Esophagus squamous epithelium (tissue), 5 donors: ENCODE results near the gene GLRX. TPM values are rescaled to one million over a fixed set of nuclear protein-coding genes. Genes with fewer than 3 reads are reported as not detected.

Experiments
- DNase-seq: peaks from one replicate; lab custom pipeline; 2025; lab: John Stamatoyannopoulos, UW
- H3K27ac ChIP-seq, 4 donors: fragments of 200-600 bp; sonication (generic); one replicate each; pipeline ENCODE4 v1.5.1; 2016 to 2019; ENCODE audit warnings: mild to moderate bottlenecking in 1 of 4
- H3K27me3 ChIP-seq, 4 donors: fragments of 200-600 bp; sonication (generic); 1 replicate in 3 of 4; 2 replicates in 1 of 4; pipeline versions ENCODE4 v1.5.1 to v1.6.0; 2017 to 2021; ENCODE audit warnings: antibody characterized with exemption in 1 of 4
- H3K36me3 ChIP-seq, 3 donors: fragments of 200-600 bp; sonication (generic); one replicate each; pipeline ENCODE4 v1.5.1; 2016 to 2019
- H3K4me1 ChIP-seq, 3 donors: fragments of 200-600 bp; sonication (generic); one replicate each; pipeline ENCODE4 v1.5.1; 2017 to 2019
- H3K4me3 ChIP-seq, 4 donors: fragments of 200-600 bp; sonication (generic); 1 replicate in 3 of 4; 2 replicates in 1 of 4; pipeline ENCODE4 v1.5.1; 2016 to 2019; ENCODE audit warnings: mild to moderate bottlenecking in 2 of 4, moderate library complexity in 1 of 4
- H3K9me3 ChIP-seq, 3 donors: fragments of 200-600 bp; sonication (generic); one replicate each; pipeline ENCODE4 v1.5.1; 2016 to 2019
- POLR2A ChIP-seq, 4 donors: fragments of 450-650 bp; IDR thresholded peaks; one replicate each; pipeline ENCODE4 v1.6.1; 2017; ENCODE audit warnings: antibody characterized with exemption in 4 of 4, mild to moderate bottlenecking in 4 of 4, moderate library complexity in 3 of 4
- WGBS, 2 donors: methylation state at CpG; one replicate each; pipeline ENCODE4 v1.1.5; 2018; 5-methylcytosine and 5-hydroxymethylcytosine counted together
- intact Hi-C: fragments of 100-400 bp; cut with DNase I; formaldehyde crosslinking; loops from one replicate; pipeline ENCODE4 v1.15.0; 2022
- total RNA-seq, 4 donors: library from RNA; depleted of rRNA; stranded (reverse); fragments of >200 nt; gene quantifications; one replicate each; pipeline ENCODE4 v1.1.0, GENCODE V29; 2016
- TF ChIP-seq, protein P1 (sequence below), 6 experiments: fragments of 450-650 bp in 4 of 6; fragments of 200-600 bp in 2 of 6; sonication (generic) in 2 of 6; IDR thresholded peaks; one replicate each; pipeline ENCODE4 v1.5.1; 2016 to 2019; ENCODE audit warnings: antibody characterized with exemption in 6 of 6, mild to moderate bottlenecking in 4 of 6, moderate library complexity in 4 of 6
- donor health status: DM: yes; HTN: yes; CAD: no.

Gene GLRX
- total RNA-seq, 4 donors from 2014 or later: 5.3 to 37.8 (median 14.2) TPM

DNA sequence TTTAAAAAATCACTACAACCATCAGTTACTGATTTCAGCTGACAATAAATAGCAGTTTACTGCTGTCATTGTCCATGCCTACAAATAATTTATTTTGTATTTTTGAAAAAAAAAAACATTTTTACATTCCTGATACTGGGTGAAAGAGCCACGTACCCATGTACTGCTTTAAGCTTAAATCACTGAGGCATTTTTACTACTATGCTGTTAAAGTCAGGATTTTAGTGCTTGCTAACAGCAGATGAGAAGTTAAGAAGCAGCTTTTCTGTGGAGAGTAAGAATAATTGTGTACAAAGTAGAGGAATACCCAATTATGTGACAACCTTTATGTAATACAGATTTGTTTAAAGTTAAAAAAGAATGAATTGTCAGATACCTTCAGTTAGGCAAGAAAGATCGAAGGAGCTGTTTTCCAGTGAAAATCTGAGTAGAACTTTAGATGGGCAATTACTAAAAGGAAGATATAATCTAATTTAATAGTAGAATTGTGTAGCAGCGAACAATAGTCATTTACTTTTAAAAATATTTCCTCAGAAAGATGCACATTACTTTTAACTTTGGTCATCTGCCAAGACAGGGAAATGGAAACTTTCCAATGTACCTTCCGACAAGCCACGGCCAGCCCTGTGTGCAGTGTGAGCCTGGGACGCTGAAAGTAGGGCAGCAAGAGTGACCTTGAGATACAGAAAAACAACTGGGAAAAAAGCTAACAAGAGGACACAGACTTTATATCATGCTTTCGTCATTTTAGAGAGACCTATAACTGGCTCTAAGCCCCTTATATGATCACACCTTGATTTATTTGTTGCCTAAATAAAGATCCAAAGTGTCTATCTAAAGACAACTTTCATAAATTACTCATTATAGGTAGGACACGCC lies 51.5 kb downstream of the GLRX start:
- Histone ChIP-seq H3K27ac (peak overlapping the region; percentile 29 to 69 (median 54)), H3K4me1 (peaks cover 0 to 28% (median 5%) of the 10 kb centered on the region in 3 donors), H3K27me3 (no peaks in the 10 kb centered on the region), H3K9me3 (no peaks in the 10 kb centered on the region), H3K36me3 (peaks cover 0 to 22% (median 5%) of the 10 kb centered on the region in 3 donors), H3K4me3 (no peak overlapping the region)
- 42 to 57% methylated on average over 8 of the region's 8 CpGs for WGBS, 2 donors
- no peak for DNase-seq
- intact Hi-C loops: no loop called here
- TF ChIP-seq, protein P1, sequence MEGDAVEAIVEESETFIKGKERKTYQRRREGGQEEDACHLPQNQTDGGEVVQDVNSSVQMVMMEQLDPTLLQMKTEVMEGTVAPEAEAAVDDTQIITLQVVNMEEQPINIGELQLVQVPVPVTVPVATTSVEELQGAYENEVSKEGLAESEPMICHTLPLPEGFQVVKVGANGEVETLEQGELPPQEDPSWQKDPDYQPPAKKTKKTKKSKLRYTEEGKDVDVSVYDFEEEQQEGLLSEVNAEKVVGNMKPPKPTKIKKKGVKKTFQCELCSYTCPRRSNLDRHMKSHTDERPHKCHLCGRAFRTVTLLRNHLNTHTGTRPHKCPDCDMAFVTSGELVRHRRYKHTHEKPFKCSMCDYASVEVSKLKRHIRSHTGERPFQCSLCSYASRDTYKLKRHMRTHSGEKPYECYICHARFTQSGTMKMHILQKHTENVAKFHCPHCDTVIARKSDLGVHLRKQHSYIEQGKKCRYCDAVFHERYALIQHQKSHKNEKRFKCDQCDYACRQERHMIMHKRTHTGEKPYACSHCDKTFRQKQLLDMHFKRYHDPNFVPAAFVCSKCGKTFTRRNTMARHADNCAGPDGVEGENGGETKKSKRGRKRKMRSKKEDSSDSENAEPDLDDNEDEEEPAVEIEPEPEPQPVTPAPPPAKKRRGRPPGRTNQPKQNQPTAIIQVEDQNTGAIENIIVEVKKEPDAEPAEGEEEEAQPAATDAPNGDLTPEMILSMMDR (IDR thresholded peaks at IDR 0.05): no peak
- TF ChIP-seq POLR2A (IDR thresholded peaks at IDR 0.05): no peak

DNA sequence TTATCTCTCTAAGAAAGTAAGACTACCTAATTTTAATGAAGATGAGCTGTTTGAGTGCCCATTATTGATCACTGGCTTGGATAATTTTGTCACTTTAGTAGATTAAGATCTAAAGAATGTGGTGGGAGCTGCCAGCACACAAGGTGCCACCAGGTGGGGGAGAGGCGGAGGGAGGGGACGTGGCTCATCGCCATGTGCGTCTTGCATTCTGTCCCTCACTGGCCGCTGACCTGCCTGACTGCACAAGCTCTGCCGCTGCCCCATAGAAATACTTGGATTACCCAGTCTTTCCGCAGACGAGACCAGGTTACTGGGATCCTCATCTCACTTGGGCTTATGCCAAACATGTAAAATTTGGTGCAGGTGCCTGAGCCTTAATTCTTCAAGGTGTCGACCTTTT lies 53.8 kb downstream of the GLRX start:
- Histone ChIP-seq H3K4me1 (peaks cover 0 to 22% (median 5%) of the 10 kb centered on the region in 3 donors), H3K9me3 (no peaks in the 10 kb centered on the region), H3K36me3 (peaks cover 0 to 22% (median 5%) of the 10 kb centered on the region in 3 donors), H3K27ac (no peak overlapping the region), H3K4me3 (no peak overlapping the region), H3K27me3 (no peaks in the 10 kb centered on the region)
- intact Hi-C loops: no loop called here
- TF ChIP-seq, protein P1 (IDR thresholded peaks at IDR 0.05): no peak
- TF ChIP-seq POLR2A (IDR thresholded peaks at IDR 0.05): no peak
- WGBS, 2 donors: 91 to 93% methylated on average over 5 to 8 of the region's 9 CpGs
- DNase-seq: no peak

DNA sequence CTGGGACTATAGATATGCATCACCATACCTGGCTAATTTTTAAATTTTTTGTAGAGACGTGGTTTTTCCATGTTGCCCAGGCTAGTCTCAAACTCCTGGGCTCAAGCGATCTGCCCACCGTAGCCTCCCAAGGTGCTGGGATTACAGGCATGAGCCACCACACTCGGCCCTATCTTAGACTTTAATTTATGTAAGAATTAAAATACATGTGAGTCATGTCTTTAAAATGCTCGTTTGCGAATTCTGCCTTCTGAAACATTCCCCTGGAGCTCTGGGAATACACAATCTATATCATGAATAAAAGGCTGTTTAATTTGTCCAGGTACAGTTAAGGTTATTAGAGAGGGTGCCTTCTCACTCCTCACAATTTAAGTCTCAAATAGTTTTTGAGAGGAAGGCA lies 58.6 kb downstream of the GLRX start:
- Histone ChIP-seq H3K36me3 (peaks cover 0 to 13% (median 0%) of the 10 kb centered on the region in 3 donors), H3K27ac (no peak overlapping the region), H3K4me1 (peaks cover 0 to 33% (median 10%) of the 10 kb centered on the region in 3 donors), H3K4me3 (no peak overlapping the region), H3K27me3 (no peaks in the 10 kb centered on the region), H3K9me3 (no peaks in the 10 kb centered on the region)
- DNase-seq: no peak
- TF ChIP-seq POLR2A (IDR thresholded peaks at IDR 0.05): no peak
- TF ChIP-seq, protein P1 (IDR thresholded peaks at IDR 0.05): no peak
- intact Hi-C loops: no loop called here
- WGBS, 2 donors: 78 to 85% methylated on average over 6 of the region's 6 CpGs

Other genes with a start within 250 kb of the GLRX start
- not detected for gene GPR150, start 202.6 kb downstream of the GLRX start, total RNA-seq
- 1 to 10 TPM in 2 of 4 donors, under 1 TPM in 2; 0.11 to 3.6 (median 1.0) TPM for gene RFESD, start 175.9 kb downstream of the GLRX start, total RNA-seq
- gene SPATA9, start 139.7 kb downstream of the GLRX start, total RNA-seq: not detected
- 10 to 100 TPM in 2 of 4 donors, 1 to 10 TPM in 2; 4.7 to 59.3 (median 13.6) TPM for gene RHOBTB3, start 91.4 kb downstream of the GLRX start, total RNA-seq
- 100 to 1,000 TPM in 3 of 4 donors, 10 to 100 TPM in 1; 74.9 to 124 (median 121) TPM for gene ELL2, start 139.1 kb upstream of the GLRX start, total RNA-seq